ENCODE measurements around the gene MUS81. TPM values are rescaled to one million over a fixed set of nuclear protein-coding genes. Genes with fewer than 3 reads are reported as not detected.
"Not testable (repeated sequence)": the region's sequence is repeated elsewhere in the genome, so short reads cannot be mapped to it uniquely, and the experiment has no call there.

The MUS81 gene
- total RNA-seq, 1 donor from 2014 or later = 114 TPM

GRCh38 chr11:65834202-65834601 lies 26.0 kb upstream of the MUS81 start:
- H3K27me3 Mint-ChIP-seq (ENCODE audit: unreplicated experiment) = peaks cover 9% of the 10 kb centered on the region
- H3K9me3 Mint-ChIP-seq (ENCODE audit: unreplicated experiment) = peaks cover 6% of the 10 kb centered on the region
- no peak overlapping the region for H3K4me3 Mint-ChIP-seq (ENCODE audit: unreplicated experiment)
- H3K36me3 Mint-ChIP-seq (ENCODE audit: unreplicated experiment) = no peaks in the 10 kb centered on the region
- H3K4me1 Mint-ChIP-seq (ENCODE audit: low read depth, unreplicated experiment) = no peaks in the 10 kb centered on the region
- H3K27ac Mint-ChIP-seq (ENCODE audit: unreplicated experiment) = no peak overlapping the region
- no peak for TF ChIP-seq CTCF (IDR thresholded peaks at IDR 0.05; ENCODE audit: partially characterized antibody, unreplicated experiment)
- DNase-seq = no peak

DNA sequence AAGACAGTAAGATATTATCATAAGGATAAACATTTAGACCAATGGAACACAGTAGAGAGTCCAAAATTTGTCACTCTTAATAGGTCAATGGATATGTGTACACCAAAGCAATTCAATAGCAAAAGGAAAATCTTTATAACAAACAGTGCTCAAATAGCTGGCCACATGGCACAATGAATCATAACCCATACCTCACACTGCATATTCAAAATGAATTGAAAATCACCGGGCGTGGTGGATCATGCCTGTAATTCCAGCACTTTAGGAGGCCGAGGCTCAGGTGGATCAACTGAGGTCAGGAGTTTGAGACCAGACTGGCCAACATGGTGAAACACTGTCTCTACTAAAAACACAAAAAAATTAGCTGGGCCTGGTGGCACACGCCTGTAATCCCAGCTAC lies 18.1 kb upstream of the MUS81 start:
- Mint-ChIP-seq H3K36me3 (ENCODE audit: unreplicated experiment) (no peaks in the 10 kb centered on the region), H3K27me3 (ENCODE audit: unreplicated experiment) (peaks cover 3% of the 10 kb centered on the region), H3K9me3 (ENCODE audit: unreplicated experiment) (no peaks in the 10 kb centered on the region), H3K4me3 (ENCODE audit: unreplicated experiment) (no peak overlapping the region), H3K4me1 (ENCODE audit: low read depth, unreplicated experiment) (no peaks in the 10 kb centered on the region), H3K27ac (ENCODE audit: unreplicated experiment) (no peak overlapping the region)
- no peak for TF ChIP-seq CTCF (IDR thresholded peaks at IDR 0.05; ENCODE audit: partially characterized antibody, unreplicated experiment)
- no peak for DNase-seq

DNA sequence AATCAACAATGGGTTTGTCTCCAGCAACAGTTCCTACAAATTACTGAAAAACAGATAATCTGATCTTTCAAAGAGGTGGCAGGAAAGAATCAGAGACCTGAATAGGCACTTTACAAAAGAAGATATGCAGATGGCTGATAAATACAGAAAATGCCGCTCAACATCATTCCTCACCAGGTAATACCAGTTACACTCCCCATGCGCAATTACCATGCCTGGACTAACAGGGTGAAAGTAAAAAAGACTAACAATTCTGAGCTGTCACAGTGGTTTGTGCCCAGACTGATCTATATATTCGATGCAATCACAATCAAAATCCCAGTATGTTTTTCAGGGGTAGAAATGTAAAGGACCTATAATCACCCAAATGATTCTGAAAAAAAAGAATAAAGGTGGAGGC lies 16.4 kb upstream of the MUS81 start:
- no peaks in the 10 kb centered on the region for H3K9me3 Mint-ChIP-seq (ENCODE audit: unreplicated experiment)
- no peak for DNase-seq
- no peak for TF ChIP-seq CTCF (IDR thresholded peaks at IDR 0.05; ENCODE audit: partially characterized antibody, unreplicated experiment)
- H3K4me1 Mint-ChIP-seq (ENCODE audit: low read depth, unreplicated experiment) = no peaks in the 10 kb centered on the region
- H3K4me3 Mint-ChIP-seq (ENCODE audit: unreplicated experiment) = no peak overlapping the region
- no peak overlapping the region for H3K27ac Mint-ChIP-seq (ENCODE audit: unreplicated experiment)
- H3K27me3 Mint-ChIP-seq (ENCODE audit: unreplicated experiment) = peaks cover 3% of the 10 kb centered on the region
- no peaks in the 10 kb centered on the region for H3K36me3 Mint-ChIP-seq (ENCODE audit: unreplicated experiment)

GRCh38 chr11:65844231-65844872 lies 15.9 kb upstream of the MUS81 start:
- Mint-ChIP-seq H3K4me1 (ENCODE audit: low read depth, unreplicated experiment) (no peaks in the 10 kb centered on the region), H3K4me3 (ENCODE audit: unreplicated experiment) (no peak overlapping the region), H3K36me3 (ENCODE audit: unreplicated experiment) (no peaks in the 10 kb centered on the region), H3K27ac (ENCODE audit: unreplicated experiment) (no peak overlapping the region), H3K9me3 (ENCODE audit: unreplicated experiment) (no peaks in the 10 kb centered on the region), H3K27me3 (ENCODE audit: unreplicated experiment) (peaks cover 3% of the 10 kb centered on the region)
- no peak for TF ChIP-seq CTCF (IDR thresholded peaks at IDR 0.05; ENCODE audit: partially characterized antibody, unreplicated experiment)
- DNase-seq = no peak

- H3K9me3 Mint-ChIP-seq (ENCODE audit: unreplicated experiment) = peaks cover 7% of the 10 kb centered on the region
- peaks cover 8% of the 10 kb centered on the region for H3K27me3 Mint-ChIP-seq (ENCODE audit: unreplicated experiment)
- no peaks in the 10 kb centered on the region for H3K36me3 Mint-ChIP-seq (ENCODE audit: unreplicated experiment)
- no peak for DNase-seq
- no peak overlapping the region for H3K27ac Mint-ChIP-seq (ENCODE audit: unreplicated experiment)
- no peak for TF ChIP-seq CTCF (IDR thresholded peaks at IDR 0.05; ENCODE audit: partially characterized antibody, unreplicated experiment)
- no peaks in the 10 kb centered on the region for H3K4me1 Mint-ChIP-seq (ENCODE audit: low read depth, unreplicated experiment)
- no peak overlapping the region for H3K4me3 Mint-ChIP-seq (ENCODE audit: unreplicated experiment)
These were observed 12.5 kb upstream of the MUS81 start for GRCh38 chr11:65847746-65848145.

GRCh38 chr11:65848693-65849092 lies 11.5 kb upstream of the MUS81 start:
- not testable (repeated sequence) for H3K27ac Mint-ChIP-seq (ENCODE audit: unreplicated experiment); H3K36me3 Mint-ChIP-seq (ENCODE audit: unreplicated experiment); H3K4me3 Mint-ChIP-seq (ENCODE audit: unreplicated experiment); H3K9me3 Mint-ChIP-seq (ENCODE audit: unreplicated experiment); H3K4me1 Mint-ChIP-seq (ENCODE audit: low read depth, unreplicated experiment); H3K27me3 Mint-ChIP-seq (ENCODE audit: unreplicated experiment); DNase-seq

Measured in glutamatergic neuron (in vitro differentiated cells).